ENCODE data around the gene GTPBP3. TPM values are rescaled to one million over a fixed set of nuclear protein-coding genes. Genes with fewer than 3 reads are reported as not detected.

Gene GTPBP3
- total and polyA plus RNA-seq, 2 of the 13 experiments (the other 11 are each of a cell fraction or from before 2014, with no cell fraction given), result 17.5 to 30.0 TPM

GRCh38 chr19:17385878-17386611 is 48.7 kb downstream of the GTPBP3 start (continued):
- TF ChIP-seq ZNF768 (CRISPR knock-in tag; IDR thresholded peaks at IDR 0.05), result peak; percentile 39; the same call in 1 of the 2 replicates
- no peak for TF ChIP-seq CREB3 (CRISPR knock-in tag; IDR thresholded peaks at IDR 0.05)
- no peak for TF ChIP-seq BRF2 (CRISPR knock-in tag; IDR thresholded peaks at IDR 0.05)
- no peak for TF ChIP-seq MTERF4 (CRISPR knock-in tag; IDR thresholded peaks at IDR 0.05)

GRCh38 chr19:17389288-17389687 is 51.9 kb downstream of the GTPBP3 start:
- peaks cover 8% of the 10 kb centered on the region for H3K4me1 ChIP-seq (ENCODE audit: insufficient read depth, low read length)
- WGBS (ENCODE audit: low lambda C conversion rate), result 3% methylated on average over 1 of the region's 1 CpG
- H3K27ac ChIP-seq (ENCODE audit: extremely low read length, insufficient read depth, low read length), result no peak overlapping the region
- ChIA-PET CTCF (ENCODE audit: low intra/inter-chr PET ratio, low total read pairs) (interaction anchor here (2.3 kb wide), 1 partner anchor 43 kb away, joined by 9 read pairs; no protein-coding TSS in a partner anchor), POLR2A (no interaction called here)
- ATAC-seq, result no peak
- H4K20me1 ChIP-seq (ENCODE audit: insufficient read depth, low read length), result no peaks in the 10 kb centered on the region
- peaks cover 0 to 1% of the 10 kb centered on the region in 2 experiments; a peak in 1 of 5 replicates for H3K27me3 ChIP-seq (ENCODE audit: control insufficient read depth in 1 of 2, insufficient read depth in 2 of 2, low read length in 2 of 2)
- DNase-seq (ENCODE audit: low spot score), result no peak
- intact Hi-C loops (cut with micrococcal nuclease; ENCODE audit: unreplicated experiment), result loop anchor here (5.0 kb wide), 1 partner anchor 322 kb away; no protein-coding TSS in a partner anchor
- H2AFZ ChIP-seq (ENCODE audit: low read length), result no peak overlapping the region
- H3K4me2 ChIP-seq (ENCODE audit: low read depth, low read length), result no peak overlapping the region
- no peak for FAIRE-seq
- H3K79me2 ChIP-seq (ENCODE audit: insufficient read depth, low read length), result no peaks in the 10 kb centered on the region
- BruUV-seq (replicated peaks), result no TSS peak
- no peak overlapping the region for H3K4me3 ChIP-seq (replicated peaks in 1 of 3; ENCODE audit: insufficient read depth in 1 of 3, low read depth in 2 of 3, low read length in 3 of 3)
- no peaks in the 10 kb centered on the region for H3K36me3 ChIP-seq (replicated peaks in 1 of 2; ENCODE audit: control insufficient read depth in 1 of 2, insufficient read depth in 2 of 2, low read length in 2 of 2)
- H3K9me3 ChIP-seq (ENCODE audit: low read length), result peaks cover 10% of the 10 kb centered on the region
- no peak overlapping the region for H3K9ac ChIP-seq (ENCODE audit: insufficient read depth, low read depth, low read length)
- in situ Hi-C loops (cut with HindIII; ENCODE audit: extremely low pct_ligation_motif_present, low pct_unique_long_range_greater_than_20kb), result loop anchor here (5.0 kb wide), 1 partner anchor 42 kb away; no protein-coding TSS in a partner anchor
- TF ChIP-seq KLF9 (CRISPR knock-in tag; IDR thresholded peaks at IDR 0.05; ENCODE audit: low read depth) (no peak), ZNF816 (CRISPR knock-in tag; IDR thresholded peaks at IDR 0.05; ENCODE audit: borderline replicate concordance) (no peak), EP300 (IDR thresholded peaks at IDR 0.05; ENCODE audit: low read depth in 2 of 2, low read length in 2 of 2) (no peak), EP300 (CRISPR knock-in tag; IDR thresholded peaks at IDR 0.05; ENCODE audit: borderline replicate concordance) (no peak), ZNF740 (CRISPR knock-in tag; IDR thresholded peaks at IDR 0.05) (no peak), TFDP1 (CRISPR knock-in tag; IDR thresholded peaks at IDR 0.05; ENCODE audit: borderline replicate concordance) (no peak), JUNB (CRISPR knock-in tag; IDR thresholded peaks at IDR 0.05; ENCODE audit: borderline replicate concordance) (no peak), PLSCR1 (CRISPR knock-in tag; IDR thresholded peaks at IDR 0.05; ENCODE audit: borderline replicate concordance) (no peak), MXD1 (CRISPR knock-in tag; IDR thresholded peaks at IDR 0.05) (no peak), ZNF547 (CRISPR knock-in tag; IDR thresholded peaks at IDR 0.05) (no peak), MTERF4 (CRISPR knock-in tag; IDR thresholded peaks at IDR 0.05) (no peak)
